ENCODE data around the gene CSRNP3. TPM values are rescaled to one million over a fixed set of nuclear protein-coding genes. Genes with fewer than 3 reads are reported as not detected.

Gene CSRNP3
- total RNA-seq, 1 experiment from 2014 or later: 0.41 TPM

DNA sequence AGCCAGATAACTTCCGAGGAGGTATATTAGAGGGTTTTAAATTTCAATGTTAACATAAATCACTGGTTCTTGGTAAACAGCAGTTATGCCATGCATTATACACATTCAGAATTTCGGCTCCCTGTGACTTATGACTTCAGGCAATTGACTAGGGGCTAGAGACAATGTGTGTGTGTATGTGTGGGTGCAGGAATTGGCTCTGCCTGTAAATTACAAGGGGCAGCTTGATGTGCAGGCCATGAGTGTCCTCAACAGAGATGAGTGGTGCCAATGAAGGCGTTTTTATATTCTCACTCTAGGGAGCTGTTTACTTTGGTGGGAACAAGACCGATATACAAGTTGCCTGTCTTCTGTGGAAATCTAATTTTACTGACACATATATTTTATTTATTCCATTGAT lies 161.6 kb downstream of the CSRNP3 start:
- Histone ChIP-seq H3K9me2 (ENCODE audit: insufficient read depth) (no peaks in the 10 kb centered on the region), H2AFZ (no peak overlapping the region), H4K20me1 (ENCODE audit: insufficient read depth) (no peaks in the 10 kb centered on the region), H3K36me3 (ENCODE audit: low read depth) (no peaks in the 10 kb centered on the region), H3F3A (ENCODE audit: insufficient read depth, low read depth) (no peaks in the 10 kb centered on the region), H3K4me2 (no peak overlapping the region), H3K4me3 (no peak overlapping the region), H3K27ac (no peak overlapping the region), H3K79me2 (ENCODE audit: low read depth) (no peaks in the 10 kb centered on the region), H3K27me3 (ENCODE audit: insufficient read depth, low read depth) (no peaks in the 10 kb centered on the region), H3K4me1 (replicated peaks; ENCODE audit: insufficient read depth) (no peaks in the 10 kb centered on the region), H3K9me3 (ENCODE audit: insufficient read depth, low read depth) (no peaks in the 10 kb centered on the region)
- CTCF ChIA-PET: no interaction called here
- TF ChIP-seq, protein P1, sequence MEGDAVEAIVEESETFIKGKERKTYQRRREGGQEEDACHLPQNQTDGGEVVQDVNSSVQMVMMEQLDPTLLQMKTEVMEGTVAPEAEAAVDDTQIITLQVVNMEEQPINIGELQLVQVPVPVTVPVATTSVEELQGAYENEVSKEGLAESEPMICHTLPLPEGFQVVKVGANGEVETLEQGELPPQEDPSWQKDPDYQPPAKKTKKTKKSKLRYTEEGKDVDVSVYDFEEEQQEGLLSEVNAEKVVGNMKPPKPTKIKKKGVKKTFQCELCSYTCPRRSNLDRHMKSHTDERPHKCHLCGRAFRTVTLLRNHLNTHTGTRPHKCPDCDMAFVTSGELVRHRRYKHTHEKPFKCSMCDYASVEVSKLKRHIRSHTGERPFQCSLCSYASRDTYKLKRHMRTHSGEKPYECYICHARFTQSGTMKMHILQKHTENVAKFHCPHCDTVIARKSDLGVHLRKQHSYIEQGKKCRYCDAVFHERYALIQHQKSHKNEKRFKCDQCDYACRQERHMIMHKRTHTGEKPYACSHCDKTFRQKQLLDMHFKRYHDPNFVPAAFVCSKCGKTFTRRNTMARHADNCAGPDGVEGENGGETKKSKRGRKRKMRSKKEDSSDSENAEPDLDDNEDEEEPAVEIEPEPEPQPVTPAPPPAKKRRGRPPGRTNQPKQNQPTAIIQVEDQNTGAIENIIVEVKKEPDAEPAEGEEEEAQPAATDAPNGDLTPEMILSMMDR (conservative IDR thresholded peaks at IDR 0.05): no peak
- no peak for TF ChIP-seq EZH2 (IDR thresholded peaks at IDR 0.05; ENCODE audit: low read depth)
- no TSS peak for BruUV-seq (replicated peaks)
- DNase-seq: no peak
- intact Hi-C loops (cut with micrococcal nuclease; ENCODE audit: unreplicated experiment): no loop called here
- POLR2A ChIA-PET (ENCODE audit: unreplicated experiment): no interaction called here

DNA sequence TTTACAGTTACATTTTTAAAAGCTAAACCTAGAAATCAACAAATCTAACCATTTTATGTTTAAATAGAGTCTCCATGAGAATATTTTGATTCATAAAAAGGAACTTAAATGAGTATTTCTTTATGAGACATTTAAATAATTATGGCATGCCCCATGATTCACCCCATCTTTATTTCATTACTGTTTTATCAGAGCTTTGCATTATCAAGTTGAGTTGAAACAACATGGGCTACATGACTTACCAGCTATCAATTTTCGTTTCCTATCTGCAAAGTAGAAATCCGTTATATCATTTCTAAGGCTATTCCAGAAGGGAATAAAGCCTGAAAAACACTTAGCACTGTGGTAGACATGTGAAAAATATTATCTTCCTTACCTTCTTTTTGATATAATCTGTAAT lies 163.1 kb downstream of the CSRNP3 start:
- CTCF ChIA-PET: no interaction called here
- Histone ChIP-seq H3K36me3 (ENCODE audit: low read depth) (no peaks in the 10 kb centered on the region), H2AFZ (no peak overlapping the region), H3K4me2 (no peak overlapping the region), H3K4me3 (no peak overlapping the region), H3K9me3 (ENCODE audit: insufficient read depth, low read depth) (no peaks in the 10 kb centered on the region), H3K27ac (no peak overlapping the region), H3K27me3 (ENCODE audit: insufficient read depth, low read depth) (no peaks in the 10 kb centered on the region), H3F3A (ENCODE audit: insufficient read depth, low read depth) (no peaks in the 10 kb centered on the region), H3K4me1 (replicated peaks; ENCODE audit: insufficient read depth) (no peaks in the 10 kb centered on the region), H3K9me2 (ENCODE audit: insufficient read depth) (no peaks in the 10 kb centered on the region), H4K20me1 (ENCODE audit: insufficient read depth) (no peaks in the 10 kb centered on the region), H3K79me2 (ENCODE audit: low read depth) (no peaks in the 10 kb centered on the region)
- intact Hi-C loops (cut with micrococcal nuclease; ENCODE audit: unreplicated experiment): no loop called here
- POLR2A ChIA-PET (ENCODE audit: unreplicated experiment): no interaction called here
- BruUV-seq (replicated peaks): no TSS peak
- DNase-seq: no peak
- no peak for TF ChIP-seq EZH2 (IDR thresholded peaks at IDR 0.05; ENCODE audit: low read depth)
- TF ChIP-seq, protein P1 (conservative IDR thresholded peaks at IDR 0.05): no peak

DNA sequence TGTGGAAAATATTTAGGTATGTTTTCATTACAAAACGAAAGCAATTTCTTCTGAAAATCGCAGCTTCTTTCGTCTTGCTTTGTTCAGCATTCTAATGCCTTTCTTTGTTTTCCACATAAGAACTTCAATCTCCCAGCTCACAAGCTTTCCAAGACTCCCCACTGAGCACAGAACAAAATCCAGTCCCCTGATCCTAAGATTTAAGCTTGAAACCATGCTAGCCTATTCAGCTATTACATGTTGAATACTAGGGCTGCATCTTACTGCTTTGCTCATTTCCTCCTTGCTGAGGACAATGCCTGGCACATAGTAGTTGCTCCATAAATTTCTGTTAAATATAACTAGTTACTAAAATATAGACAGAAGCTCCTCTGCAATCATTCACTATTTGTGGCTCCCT lies 163.9 kb downstream of the CSRNP3 start:
- TF ChIP-seq, protein P1 (conservative IDR thresholded peaks at IDR 0.05): no peak
- no peak for TF ChIP-seq EZH2 (IDR thresholded peaks at IDR 0.05; ENCODE audit: low read depth)
- H3K4me2 ChIP-seq: no peak overlapping the region
- H2AFZ ChIP-seq: no peak overlapping the region
- DNase-seq: no peak
- no peaks in the 10 kb centered on the region for H3K9me2 ChIP-seq (ENCODE audit: insufficient read depth)
- H3K36me3 ChIP-seq (ENCODE audit: low read depth): no peaks in the 10 kb centered on the region
- H3K27ac ChIP-seq: no peak overlapping the region
- H3F3A ChIP-seq (ENCODE audit: insufficient read depth, low read depth): no peaks in the 10 kb centered on the region
- no peak overlapping the region for H3K4me3 ChIP-seq
- POLR2A ChIA-PET (ENCODE audit: unreplicated experiment): no interaction called here
- no peaks in the 10 kb centered on the region for H3K9me3 ChIP-seq (ENCODE audit: insufficient read depth, low read depth)
- no peaks in the 10 kb centered on the region for H4K20me1 ChIP-seq (ENCODE audit: insufficient read depth)
- H3K27me3 ChIP-seq (ENCODE audit: insufficient read depth, low read depth): no peaks in the 10 kb centered on the region
- H3K79me2 ChIP-seq (ENCODE audit: low read depth): no peaks in the 10 kb centered on the region
- BruUV-seq (replicated peaks): no TSS peak
- CTCF ChIA-PET: no interaction called here
- H3K4me1 ChIP-seq (replicated peaks; ENCODE audit: insufficient read depth): no peaks in the 10 kb centered on the region
- intact Hi-C loops (cut with micrococcal nuclease; ENCODE audit: unreplicated experiment): no loop called here
